ENCODE measurements around the gene PPP1R9A.

PPP1R9A gene

GRCh38 chr7:95046494-95047240, 139.3 kb downstream of the PPP1R9A start:
- Histone ChIP-seq H3K27me3 (ENCODE audit: low read depth) (no peaks in the 10 kb centered on the region), H3K4me1 (peaks cover 3% of the 10 kb centered on the region), H3K9me3 (no peaks in the 10 kb centered on the region), H3K36me3 (replicated peaks) (no peaks in the 10 kb centered on the region), H3K4me3 (no peak overlapping the region)
- no peak for DNase-seq (ENCODE audit: low spot score in 2 of 2)
- in situ Hi-C loops (cut with MboI; ENCODE audit: low sequenced_read_pairs): no loop called here

- DNase-seq (ENCODE audit: low spot score in 2 of 2): no peak
- no peaks in the 10 kb centered on the region for H3K36me3 ChIP-seq (replicated peaks)
- in situ Hi-C loops (cut with MboI; ENCODE audit: low sequenced_read_pairs): no loop called here
- H3K4me3 ChIP-seq: no peak overlapping the region
- H3K9me3 ChIP-seq: no peaks in the 10 kb centered on the region
- H3K4me1 ChIP-seq: peaks cover 3% of the 10 kb centered on the region
- no peaks in the 10 kb centered on the region for H3K27me3 ChIP-seq (ENCODE audit: low read depth)
Measured at GRCh38 chr7:95047291-95047690, 139.9 kb downstream of the PPP1R9A start.

GRCh38 chr7:95052566-95053094, 145.2 kb downstream of the PPP1R9A start:
- Histone ChIP-seq H3K27me3 (ENCODE audit: low read depth) (no peaks in the 10 kb centered on the region), H3K4me3 (no peak overlapping the region), H3K4me1 (peaks cover 3% of the 10 kb centered on the region), H3K36me3 (replicated peaks) (no peaks in the 10 kb centered on the region), H3K9me3 (no peaks in the 10 kb centered on the region)
- no peak for DNase-seq (ENCODE audit: low spot score in 2 of 2)
- in situ Hi-C loops (cut with MboI; ENCODE audit: low sequenced_read_pairs): no loop called here

- H3K36me3 ChIP-seq (replicated peaks): no peaks in the 10 kb centered on the region
- no peak for DNase-seq (ENCODE audit: low spot score in 2 of 2)
- no peaks in the 10 kb centered on the region for H3K27me3 ChIP-seq (ENCODE audit: low read depth)
- H3K4me1 ChIP-seq: peaks cover 3% of the 10 kb centered on the region
- no peaks in the 10 kb centered on the region for H3K9me3 ChIP-seq
- in situ Hi-C loops (cut with MboI; ENCODE audit: low sequenced_read_pairs): no loop called here
- H3K4me3 ChIP-seq: no peak overlapping the region
Measured at GRCh38 chr7:95054386-95054785, 147.0 kb downstream of the PPP1R9A start.

- no peaks in the 10 kb centered on the region for H3K36me3 ChIP-seq (replicated peaks)
- H3K4me1 ChIP-seq: peaks cover 3% of the 10 kb centered on the region
- no peaks in the 10 kb centered on the region for H3K9me3 ChIP-seq
- no peak overlapping the region for H3K4me3 ChIP-seq
- no peak for DNase-seq (ENCODE audit: low spot score in 2 of 2)
- in situ Hi-C loops (cut with MboI; ENCODE audit: low sequenced_read_pairs): no loop called here
- H3K27me3 ChIP-seq (ENCODE audit: low read depth): no peaks in the 10 kb centered on the region
Measured at GRCh38 chr7:95055295-95055694, 147.9 kb downstream of the PPP1R9A start.

GRCh38 chr7:95056107-95056739, 148.8 kb downstream of the PPP1R9A start:
- peaks cover under 1% of the 10 kb centered on the region; the same call in 1 of the 2 replicates for H3K4me1 ChIP-seq
- H3K4me3 ChIP-seq: no peak overlapping the region
- no peaks in the 10 kb centered on the region for H3K9me3 ChIP-seq
- H3K27me3 ChIP-seq (ENCODE audit: low read depth): no peaks in the 10 kb centered on the region
- in situ Hi-C loops (cut with MboI; ENCODE audit: low sequenced_read_pairs): no loop called here
- H3K36me3 ChIP-seq (replicated peaks): no peaks in the 10 kb centered on the region
- no peak for DNase-seq (ENCODE audit: low spot score in 2 of 2)

GRCh38 chr7:95056901-95057300, 149.5 kb downstream of the PPP1R9A start:
- in situ Hi-C loops (cut with MboI; ENCODE audit: low sequenced_read_pairs): no loop called here
- no peak overlapping the region for H3K4me3 ChIP-seq
- DNase-seq (ENCODE audit: low spot score in 2 of 2): no peak
- no peaks in the 10 kb centered on the region for H3K27me3 ChIP-seq (ENCODE audit: low read depth)
- no peaks in the 10 kb centered on the region for H3K4me1 ChIP-seq
- H3K9me3 ChIP-seq: no peaks in the 10 kb centered on the region
- no peaks in the 10 kb centered on the region for H3K36me3 ChIP-seq (replicated peaks)

GRCh38 chr7:95059842-95060313, 152.5 kb downstream of the PPP1R9A start:
- in situ Hi-C loops (cut with MboI; ENCODE audit: low sequenced_read_pairs): no loop called here
- H3K9me3 ChIP-seq: no peaks in the 10 kb centered on the region
- H3K4me3 ChIP-seq: no peak overlapping the region
- no peaks in the 10 kb centered on the region for H3K4me1 ChIP-seq
- no peaks in the 10 kb centered on the region for H3K27me3 ChIP-seq (ENCODE audit: low read depth)
- no peaks in the 10 kb centered on the region for H3K36me3 ChIP-seq (replicated peaks)
- no peak for DNase-seq (ENCODE audit: low spot score in 2 of 2)

- no peaks in the 10 kb centered on the region for H3K27me3 ChIP-seq (ENCODE audit: low read depth)
- in situ Hi-C loops (cut with MboI; ENCODE audit: low sequenced_read_pairs): no loop called here
- no peak for DNase-seq (ENCODE audit: low spot score in 2 of 2)
- H3K36me3 ChIP-seq (replicated peaks): no peaks in the 10 kb centered on the region
- no peaks in the 10 kb centered on the region for H3K9me3 ChIP-seq
- no peak overlapping the region for H3K4me3 ChIP-seq
- peaks cover 5% of the 10 kb centered on the region; the same call in 1 of the 2 replicates for H3K4me1 ChIP-seq
Measured at GRCh38 chr7:95062901-95063300, 155.5 kb downstream of the PPP1R9A start.

GRCh38 chr7:95066737-95067530, 159.5 kb downstream of the PPP1R9A start:
- peaks cover 8% of the 10 kb centered on the region for H3K4me1 ChIP-seq
- H3K36me3 ChIP-seq (replicated peaks): no peaks in the 10 kb centered on the region
- H3K4me3 ChIP-seq: no peak overlapping the region
- in situ Hi-C loops (cut with MboI; ENCODE audit: low sequenced_read_pairs): no loop called here
- no peaks in the 10 kb centered on the region for H3K27me3 ChIP-seq (ENCODE audit: low read depth)
- H3K9me3 ChIP-seq: no peaks in the 10 kb centered on the region
- DNase-seq (ENCODE audit: low spot score in 2 of 2): peak in 1 of 2 experiments; percentile 57

- H3K4me1 ChIP-seq: peaks cover 11% of the 10 kb centered on the region
- in situ Hi-C loops (cut with MboI; ENCODE audit: low sequenced_read_pairs): no loop called here
- no peak overlapping the region for H3K4me3 ChIP-seq
- no peak for DNase-seq (ENCODE audit: low spot score in 2 of 2)
- H3K27me3 ChIP-seq (ENCODE audit: low read depth): no peaks in the 10 kb centered on the region
- H3K9me3 ChIP-seq: no peaks in the 10 kb centered on the region
- H3K36me3 ChIP-seq (replicated peaks): no peaks in the 10 kb centered on the region
Measured at GRCh38 chr7:95088536-95089215, 181.3 kb downstream of the PPP1R9A start.

- Histone ChIP-seq H3K4me3 (no peak overlapping the region), H3K36me3 (replicated peaks) (no peaks in the 10 kb centered on the region), H3K4me1 (peaks cover 11% of the 10 kb centered on the region), H3K9me3 (no peaks in the 10 kb centered on the region), H3K27me3 (ENCODE audit: low read depth) (no peaks in the 10 kb centered on the region)
- in situ Hi-C loops (cut with MboI; ENCODE audit: low sequenced_read_pairs): no loop called here
- DNase-seq (ENCODE audit: low spot score in 2 of 2): peak in 1 of 2 experiments; percentile 70
Measured at GRCh38 chr7:95089414-95090315, 182.3 kb downstream of the PPP1R9A start.

All from HAP-1 (cell line).